ENCODE results near the gene USO1. TPM values are rescaled to one million over a fixed set of nuclear protein-coding genes. Genes with fewer than 3 reads are reported as not detected.

The USO1 gene, protein sequence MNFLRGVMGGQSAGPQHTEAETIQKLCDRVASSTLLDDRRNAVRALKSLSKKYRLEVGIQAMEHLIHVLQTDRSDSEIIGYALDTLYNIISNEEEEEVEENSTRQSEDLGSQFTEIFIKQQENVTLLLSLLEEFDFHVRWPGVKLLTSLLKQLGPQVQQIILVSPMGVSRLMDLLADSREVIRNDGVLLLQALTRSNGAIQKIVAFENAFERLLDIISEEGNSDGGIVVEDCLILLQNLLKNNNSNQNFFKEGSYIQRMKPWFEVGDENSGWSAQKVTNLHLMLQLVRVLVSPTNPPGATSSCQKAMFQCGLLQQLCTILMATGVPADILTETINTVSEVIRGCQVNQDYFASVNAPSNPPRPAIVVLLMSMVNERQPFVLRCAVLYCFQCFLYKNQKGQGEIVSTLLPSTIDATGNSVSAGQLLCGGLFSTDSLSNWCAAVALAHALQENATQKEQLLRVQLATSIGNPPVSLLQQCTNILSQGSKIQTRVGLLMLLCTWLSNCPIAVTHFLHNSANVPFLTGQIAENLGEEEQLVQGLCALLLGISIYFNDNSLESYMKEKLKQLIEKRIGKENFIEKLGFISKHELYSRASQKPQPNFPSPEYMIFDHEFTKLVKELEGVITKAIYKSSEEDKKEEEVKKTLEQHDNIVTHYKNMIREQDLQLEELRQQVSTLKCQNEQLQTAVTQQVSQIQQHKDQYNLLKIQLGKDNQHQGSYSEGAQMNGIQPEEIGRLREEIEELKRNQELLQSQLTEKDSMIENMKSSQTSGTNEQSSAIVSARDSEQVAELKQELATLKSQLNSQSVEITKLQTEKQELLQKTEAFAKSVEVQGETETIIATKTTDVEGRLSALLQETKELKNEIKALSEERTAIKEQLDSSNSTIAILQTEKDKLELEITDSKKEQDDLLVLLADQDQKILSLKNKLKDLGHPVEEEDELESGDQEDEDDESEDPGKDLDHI
- total RNA-seq, result 100 to 1,000 TPM in 1 of 4 donors, 10 to 100 TPM in 3; 57.5 to 112 (median 80.1) TPM

- TF ChIP-seq, protein P1, sequence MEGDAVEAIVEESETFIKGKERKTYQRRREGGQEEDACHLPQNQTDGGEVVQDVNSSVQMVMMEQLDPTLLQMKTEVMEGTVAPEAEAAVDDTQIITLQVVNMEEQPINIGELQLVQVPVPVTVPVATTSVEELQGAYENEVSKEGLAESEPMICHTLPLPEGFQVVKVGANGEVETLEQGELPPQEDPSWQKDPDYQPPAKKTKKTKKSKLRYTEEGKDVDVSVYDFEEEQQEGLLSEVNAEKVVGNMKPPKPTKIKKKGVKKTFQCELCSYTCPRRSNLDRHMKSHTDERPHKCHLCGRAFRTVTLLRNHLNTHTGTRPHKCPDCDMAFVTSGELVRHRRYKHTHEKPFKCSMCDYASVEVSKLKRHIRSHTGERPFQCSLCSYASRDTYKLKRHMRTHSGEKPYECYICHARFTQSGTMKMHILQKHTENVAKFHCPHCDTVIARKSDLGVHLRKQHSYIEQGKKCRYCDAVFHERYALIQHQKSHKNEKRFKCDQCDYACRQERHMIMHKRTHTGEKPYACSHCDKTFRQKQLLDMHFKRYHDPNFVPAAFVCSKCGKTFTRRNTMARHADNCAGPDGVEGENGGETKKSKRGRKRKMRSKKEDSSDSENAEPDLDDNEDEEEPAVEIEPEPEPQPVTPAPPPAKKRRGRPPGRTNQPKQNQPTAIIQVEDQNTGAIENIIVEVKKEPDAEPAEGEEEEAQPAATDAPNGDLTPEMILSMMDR (IDR thresholded peaks at IDR 0.05; ENCODE audit: low read depth), result no peak
Observed at GRCh38 chr4:75724066-75724866, at the start of gene USO1. Gene USO1, plus strand, starts transcription at chr4:75724577. Its CDS starts 243 bp downstream, at chr4:75724820.

DNA sequence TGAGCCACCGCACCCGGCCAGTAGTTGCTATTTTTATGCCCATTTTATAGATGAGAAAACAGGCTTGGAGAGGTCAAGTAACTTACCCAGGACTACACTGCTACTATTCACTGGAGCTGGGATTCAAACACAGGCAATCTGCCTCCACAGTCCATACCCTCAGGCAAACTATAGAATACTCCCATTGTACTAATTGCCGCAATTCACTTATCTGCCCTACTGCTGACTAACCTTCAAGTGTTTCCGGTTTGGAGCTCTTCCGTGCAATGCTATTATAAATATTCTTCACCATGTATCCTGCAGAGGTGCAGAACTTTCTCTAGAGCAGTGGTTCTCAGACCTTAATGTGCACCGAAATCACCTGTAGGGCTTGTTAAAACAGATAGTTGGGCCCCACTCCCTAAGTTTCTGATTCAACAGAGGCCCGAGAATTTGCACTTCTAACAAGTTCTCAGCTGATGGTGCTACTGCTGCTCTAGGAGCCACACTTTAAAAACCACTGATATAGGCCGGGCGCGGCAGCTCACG is 49.3 kb upstream of the USO1 start:
- TF ChIP-seq, protein P1 (IDR thresholded peaks at IDR 0.05; ENCODE audit: low read depth), result no peak

- TF ChIP-seq, protein P1 (IDR thresholded peaks at IDR 0.05; ENCODE audit: low read depth), result no peak
Observed at GRCh38 chr4:75678473-75678872, 45.9 kb upstream of the USO1 start.

- TF ChIP-seq, protein P1 (IDR thresholded peaks at IDR 0.05; ENCODE audit: low read depth), result no peak
Observed at GRCh38 chr4:75678965-75679364, 45.4 kb upstream of the USO1 start.

GRCh38 chr4:75679876-75680575 is 44.4 kb upstream of the USO1 start:
- TF ChIP-seq, protein P1 (IDR thresholded peaks at IDR 0.05; ENCODE audit: low read depth), result no peak

GRCh38 chr4:75683482-75684155 is 40.8 kb upstream of the USO1 start:
- TF ChIP-seq, protein P1 (IDR thresholded peaks at IDR 0.05; ENCODE audit: low read depth), result no peak

Data from subcutaneous adipose tissue (tissue), 4 donors.